ENCODE measurements around the gene CLEC16A. TPM values are rescaled to one million over a fixed set of nuclear protein-coding genes. Genes with fewer than 3 reads are reported as not detected.

Gene CLEC16A
- total and polyA plus RNA-seq, 2 experiments from 2014 or later: 9.9 to 24.1 TPM

GRCh38 chr16:11152677-11153331 is 208.4 kb downstream of the CLEC16A start:
- Mint-ChIP-seq H3K36me3 (ENCODE audit: low read depth) (no peaks in the 10 kb centered on the region), H3K4me1 (peaks cover 3% of the 10 kb centered on the region; the same call in 2 of the 3 replicates), H3K9me3 (no peaks in the 10 kb centered on the region), H3K27me3 (ENCODE audit: insufficient read depth, low read depth, poor library complexity) (peaks cover 5% of the 10 kb centered on the region), H3K4me3 (no peak overlapping the region), H3K27ac (no peak overlapping the region)
- H3K27me3 ChIP-seq (ENCODE audit: insufficient read depth): no peaks in the 10 kb centered on the region
- no peak overlapping the region for H3K4me3 ChIP-seq
- no peaks in the 10 kb centered on the region for H3K79me2 ChIP-seq (replicated peaks; ENCODE audit: insufficient read depth)
- H3F3A ChIP-seq (replicated peaks; ENCODE audit: low read depth): no peaks in the 10 kb centered on the region
- H3K36me3 ChIP-seq (ENCODE audit: insufficient read depth): no peaks in the 10 kb centered on the region
- H4K20me1 ChIP-seq (replicated peaks; ENCODE audit: insufficient read depth): no peaks in the 10 kb centered on the region
- no peak overlapping the region for H2AFZ ChIP-seq
- no peaks in the 10 kb centered on the region for H3K9me2 ChIP-seq (ENCODE audit: insufficient read depth)
- H3K4me2 ChIP-seq: no peak overlapping the region
- no peak for TF ChIP-seq NANOG (IDR thresholded peaks at IDR 0.05; ENCODE audit: borderline replicate concordance)
- no peak for TF ChIP-seq POLR2AphosphoS5 (IDR thresholded peaks at IDR 0.05; ENCODE audit: low read depth)
- TF ChIP-seq REST (IDR thresholded peaks at IDR 0.05; ENCODE audit: unreplicated experiment): no peak
- TF ChIP-seq ZNF114 (CRISPR knock-in tag; IDR thresholded peaks at IDR 0.05): no peak
- TF ChIP-seq CTCF (conservative IDR thresholded peaks at IDR 0.05; ENCODE audit: low read depth in 2 of 2): no peak
- TF ChIP-seq STAT1 (IDR thresholded peaks at IDR 0.05; ENCODE audit: unreplicated experiment): no peak
- TF ChIP-seq EZH2 (IDR thresholded peaks at IDR 0.05; ENCODE audit: low read depth, unreplicated experiment): no peak
- TF ChIP-seq ETS1 (IDR thresholded peaks at IDR 0.05): no peak
- TF ChIP-seq ZNF331 (CRISPR knock-in tag; IDR thresholded peaks at IDR 0.05; ENCODE audit: low read depth): no peak
- TF ChIP-seq ZNF462 (CRISPR knock-in tag; IDR thresholded peaks at IDR 0.05): no peak
- TF ChIP-seq EZH2phosphoT487 (IDR thresholded peaks at IDR 0.05; ENCODE audit: unreplicated experiment): no peak
- no peak for TF ChIP-seq JUNB (IDR thresholded peaks at IDR 0.05; ENCODE audit: unreplicated experiment)
- no peak for TF ChIP-seq CREB1 (CRISPR knock-in tag; IDR thresholded peaks at IDR 0.05; ENCODE audit: low read depth)
- ATAC-seq (no peak), DNase-seq (ENCODE audit: low spot score) (no peak)
- no peaks in the 10 kb centered on the region for H3K4me1 ChIP-seq (ENCODE audit: insufficient read depth)
- H3K27ac ChIP-seq (ENCODE audit: low read depth): no peak overlapping the region

Data from GM23338 (cell line).